ENCODE measurements around the gene SLC35G6.
"Not testable (repeated sequence)": the region's sequence is repeated elsewhere in the genome, so short reads cannot be mapped to it uniquely, and the experiment has no call there.

The SLC35G6 gene

GRCh38 chr17:7479213-7480088, 1.8 kb upstream of the SLC35G6 start, which contains the start of gene ZBTB4:
TSS of gene ZBTB4 (minus strand) at chr17:7479631. CDS start at chr17:7466801, 12,830 bp downstream.
- DNase-seq = peak; percentile 73

- DNase-seq = no peak
These were observed 1.2 kb upstream of the SLC35G6 start for GRCh38 chr17:7480089-7480384.

GRCh38 chr17:7481842-7482741, 846 bp downstream of the SLC35G6 start:
- DNase-seq = not testable (repeated sequence)

GRCh38 chr17:7482742-7483088, 1.5 kb downstream of the SLC35G6 start:
- DNase-seq = not testable (repeated sequence)

GRCh38 chr17:7483255-7484066, 2.2 kb downstream of the SLC35G6 start:
- DNase-seq = peak; percentile 95

GRCh38 chr17:7484067-7484918, 3.0 kb downstream of the SLC35G6 start, which contains the start of gene POLR2A:
TSS of gene POLR2A (plus strand) at chr17:7484366.
- DNase-seq = peak; percentile 97

- no peak for DNase-seq
These were observed 3.7 kb downstream of the SLC35G6 start for GRCh38 chr17:7484919-7485377.

GRCh38 chr17:7486181-7486580, 4.9 kb downstream of the SLC35G6 start:
- no peak for DNase-seq

GRCh38 chr17:7490144-7490543, 8.9 kb downstream of the SLC35G6 start:
- DNase-seq = no peak

- DNase-seq = no peak
These were observed 10.3 kb downstream of the SLC35G6 start for GRCh38 chr17:7491583-7491982.

GRCh38 chr17:7493941-7494340, 12.7 kb downstream of the SLC35G6 start:
- no peak for DNase-seq

GRCh38 chr17:7495906-7496434, 14.7 kb downstream of the SLC35G6 start:
- DNase-seq = no peak

GRCh38 chr17:7496470-7497183, 15.4 kb downstream of the SLC35G6 start:
- DNase-seq = no peak

- DNase-seq = no peak
These were observed 16.0 kb downstream of the SLC35G6 start for GRCh38 chr17:7497228-7497627.

- no peak for DNase-seq
These were observed 16.4 kb downstream of the SLC35G6 start for GRCh38 chr17:7497636-7498035.

GRCh38 chr17:7499161-7499560, 17.9 kb downstream of the SLC35G6 start:
- no peak for DNase-seq

GRCh38 chr17:7501729-7502128, 20.5 kb downstream of the SLC35G6 start:
- DNase-seq = no peak

- DNase-seq = no peak
These were observed 21.1 kb downstream of the SLC35G6 start for GRCh38 chr17:7502171-7502847.

GRCh38 chr17:7502987-7503386, 21.7 kb downstream of the SLC35G6 start:
- DNase-seq = no peak

- no peak for DNase-seq
These were observed 22.3 kb downstream of the SLC35G6 start for GRCh38 chr17:7503521-7503920.
